H1 (cell line): ENCODE results near the gene NIFK. TPM values are rescaled to one million over a fixed set of nuclear protein-coding genes. Genes with fewer than 3 reads are reported as not detected.

Experiments used
- CHD1 ChIP-seq: IDR thresholded peaks from 2 replicates; pipeline ENCODE4 v1.6.1; 2012; ENCODE audit warnings: low read depth, low read length, improper control_type of control experiment
- KDM5A ChIP-seq: fragments of 200-600 bp; IDR thresholded peaks from 2 replicates; pipeline ENCODE4 v1.7.1; 2012; ENCODE audit warnings: mild to moderate bottlenecking, low read length, inconsistent platforms, mixed read lengths
- POLR2A ChIP-seq, 2 experiments: IDR thresholded peaks; 1 replicate in 1 of 2; 2 replicates in 1 of 2; pipeline ENCODE4 v1.6.1; 2011; ENCODE audit warnings: low read depth in 2 of 2, low read length in 2 of 2, mild to moderate bottlenecking in 2 of 2; ENCODE audit errors: control extremely low read depth in 1 of 2
- polyA plus RNA-seq, 7 experiments: library from polyadenylated mRNA; depleted of rRNA in 3 of 7; stranded (reverse) in 5 of 7; unstranded in 2 of 7; fragments of >200 nt in 5 of 7; fragments of 200-250 nt in 2 of 7; gene quantifications; 1 replicate in 5 of 7; 2 replicates in 1 of 7; 4 replicates in 1 of 7; pipeline versions ENCODE4 v1.2.1 to v1.2.3, GENCODE V29; 2011 to 2013; ENCODE audit warnings: missing spikeins in 2 of 7, mixed read lengths in 2 of 7
- total RNA-seq: library from RNA; stranded (reverse); fragmentation: NEBNext Ultra II Directional; extraction: Animal tissue kit (Norgen Biotek cat#: 25700); gene quantifications from 2 replicates; pipeline ENCODE4 v1.2.1, GENCODE V29; 2021
- TF ChIP-seq, protein P1 (sequence below), 3 experiments: IDR thresholded peaks; 1 replicate in 2 of 3; 2 replicates in 1 of 3; pipeline versions ENCODE4 v1.5.1 to v1.6.1; 2011; ENCODE audit warnings: low read length in 3 of 3, mild to moderate bottlenecking in 3 of 3, inconsistent platforms in 2 of 3, low read depth in 1 of 3, moderate library complexity in 1 of 3; ENCODE audit not compliant: insufficient read depth in 1 of 3; ENCODE audit errors: control extremely low read depth in 1 of 3
- TF ChIP-seq, protein P2 (sequence below): IDR thresholded peaks from 2 replicates; pipeline ENCODE4 v1.6.1; 2011; ENCODE audit warnings: low read length, improper control_type of control experiment
- TF ChIP-seq, protein P3 (sequence below): IDR thresholded peaks from 2 replicates; pipeline ENCODE4 v1.6.1; 2012; ENCODE audit warnings: inconsistent platforms

NIFK gene
- total and polyA plus RNA-seq, 2 of the 8 experiments (the other 6 are each of a cell fraction or from before 2014, with no cell fraction given) = 24.4 to 117 TPM

DNA sequence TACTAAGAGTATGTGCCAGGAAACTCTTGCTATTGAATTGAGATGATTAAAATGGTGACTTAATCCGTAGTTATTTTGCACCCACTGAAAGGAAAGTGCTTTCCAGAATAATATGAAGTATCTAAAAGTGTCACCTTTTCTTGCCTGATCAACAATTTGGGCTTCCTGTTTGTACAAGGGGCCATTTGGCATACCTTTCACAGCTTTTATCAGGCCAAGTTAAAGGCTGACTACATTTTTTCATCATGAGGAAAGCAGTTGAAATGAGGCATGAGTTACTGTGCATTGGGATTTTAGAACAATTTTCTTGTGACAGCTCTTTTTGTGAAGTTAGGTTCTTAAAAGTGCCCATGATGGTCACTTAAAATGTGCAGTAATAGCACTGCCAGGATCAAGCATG lies 29.9 kb upstream of the NIFK start (continued):
- TF ChIP-seq, protein P1, sequence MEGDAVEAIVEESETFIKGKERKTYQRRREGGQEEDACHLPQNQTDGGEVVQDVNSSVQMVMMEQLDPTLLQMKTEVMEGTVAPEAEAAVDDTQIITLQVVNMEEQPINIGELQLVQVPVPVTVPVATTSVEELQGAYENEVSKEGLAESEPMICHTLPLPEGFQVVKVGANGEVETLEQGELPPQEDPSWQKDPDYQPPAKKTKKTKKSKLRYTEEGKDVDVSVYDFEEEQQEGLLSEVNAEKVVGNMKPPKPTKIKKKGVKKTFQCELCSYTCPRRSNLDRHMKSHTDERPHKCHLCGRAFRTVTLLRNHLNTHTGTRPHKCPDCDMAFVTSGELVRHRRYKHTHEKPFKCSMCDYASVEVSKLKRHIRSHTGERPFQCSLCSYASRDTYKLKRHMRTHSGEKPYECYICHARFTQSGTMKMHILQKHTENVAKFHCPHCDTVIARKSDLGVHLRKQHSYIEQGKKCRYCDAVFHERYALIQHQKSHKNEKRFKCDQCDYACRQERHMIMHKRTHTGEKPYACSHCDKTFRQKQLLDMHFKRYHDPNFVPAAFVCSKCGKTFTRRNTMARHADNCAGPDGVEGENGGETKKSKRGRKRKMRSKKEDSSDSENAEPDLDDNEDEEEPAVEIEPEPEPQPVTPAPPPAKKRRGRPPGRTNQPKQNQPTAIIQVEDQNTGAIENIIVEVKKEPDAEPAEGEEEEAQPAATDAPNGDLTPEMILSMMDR (IDR thresholded peaks at IDR 0.05; ENCODE audit: control extremely low read depth in 1 of 3, insufficient read depth in 1 of 3, low read depth in 1 of 3, low read length in 3 of 3) = no peak
- TF ChIP-seq POLR2A (IDR thresholded peaks at IDR 0.05; ENCODE audit: control extremely low read depth in 1 of 2, low read depth in 2 of 2, low read length in 2 of 2) = no peak
- TF ChIP-seq, protein P2, sequence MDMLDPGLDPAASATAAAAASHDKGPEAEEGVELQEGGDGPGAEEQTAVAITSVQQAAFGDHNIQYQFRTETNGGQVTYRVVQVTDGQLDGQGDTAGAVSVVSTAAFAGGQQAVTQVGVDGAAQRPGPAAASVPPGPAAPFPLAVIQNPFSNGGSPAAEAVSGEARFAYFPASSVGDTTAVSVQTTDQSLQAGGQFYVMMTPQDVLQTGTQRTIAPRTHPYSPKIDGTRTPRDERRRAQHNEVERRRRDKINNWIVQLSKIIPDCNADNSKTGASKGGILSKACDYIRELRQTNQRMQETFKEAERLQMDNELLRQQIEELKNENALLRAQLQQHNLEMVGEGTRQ = no peak
- TF ChIP-seq, protein P3, sequence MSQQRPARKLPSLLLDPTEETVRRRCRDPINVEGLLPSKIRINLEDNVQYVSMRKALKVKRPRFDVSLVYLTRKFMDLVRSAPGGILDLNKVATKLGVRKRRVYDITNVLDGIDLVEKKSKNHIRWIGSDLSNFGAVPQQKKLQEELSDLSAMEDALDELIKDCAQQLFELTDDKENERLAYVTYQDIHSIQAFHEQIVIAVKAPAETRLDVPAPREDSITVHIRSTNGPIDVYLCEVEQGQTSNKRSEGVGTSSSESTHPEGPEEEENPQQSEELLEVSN = no peak
- no peak for TF ChIP-seq CHD1
- no peak for TF ChIP-seq KDM5A
